H1 (cell line): ENCODE results near the gene EFEMP1. TPM values are rescaled to one million over a fixed set of nuclear protein-coding genes. Genes with fewer than 3 reads are reported as not detected.

Source experiments
- BACH1 ChIP-seq: IDR thresholded peaks from 2 replicates; pipeline ENCODE4 v1.6.1; 2012; ENCODE audit warnings: low read length, improper control_type of control experiment
- CTCF ChIP-seq, 3 experiments: IDR thresholded peaks; 1 replicate in 2 of 3; 2 replicates in 1 of 3; pipeline versions ENCODE4 v1.5.1 to v1.6.1; 2011; ENCODE audit warnings: low read length in 3 of 3, mild to moderate bottlenecking in 3 of 3, inconsistent platforms in 2 of 3, low read depth in 1 of 3, moderate library complexity in 1 of 3; ENCODE audit not compliant: insufficient read depth in 1 of 3; ENCODE audit errors: control extremely low read depth in 1 of 3
- HDAC6 ChIP-seq: IDR thresholded peaks from one replicate; pipeline ENCODE4 v1.7.1; 2012; ENCODE audit warnings: low read depth, mild to moderate bottlenecking, inconsistent platforms, low read length, moderate library complexity
- JUND ChIP-seq: IDR thresholded peaks from 2 replicates; pipeline ENCODE4 v1.6.1; 2011; ENCODE audit warnings: mild to moderate bottlenecking, improper control_type of control experiment, low read length
- KDM1A ChIP-seq: fragments of 200-600, 300-600 bp; sonication (generic); IDR thresholded peaks from 2 replicates; pipeline ENCODE4 v1.7.1; 2016; ENCODE audit warnings: mild to moderate bottlenecking, low read length, borderline replicate concordance
- RFX5 ChIP-seq: IDR thresholded peaks from 2 replicates; pipeline ENCODE4 v1.6.1; 2011; ENCODE audit warnings: low read depth, low read length, improper control_type of control experiment, borderline replicate concordance
- RXRA ChIP-seq: IDR thresholded peaks from 2 replicates; pipeline ENCODE4 v1.6.1; 2011; ENCODE audit warnings: low read depth, mild to moderate bottlenecking, low read length, moderate library complexity; ENCODE audit not compliant: insufficient read depth
- TEAD4 ChIP-seq: IDR thresholded peaks from 2 replicates; pipeline ENCODE4 v1.6.1; 2012; ENCODE audit warnings: low read depth, low read length, inconsistent platforms, mixed read lengths
- polyA plus RNA-seq, 7 experiments: library from polyadenylated mRNA; depleted of rRNA in 3 of 7; stranded (reverse) in 5 of 7; unstranded in 2 of 7; fragments of >200 nt in 5 of 7; fragments of 200-250 nt in 2 of 7; gene quantifications; 1 replicate in 5 of 7; 2 replicates in 1 of 7; 4 replicates in 1 of 7; pipeline versions ENCODE4 v1.2.1 to v1.2.3, GENCODE V29; 2011 to 2013; ENCODE audit warnings: missing spikeins in 2 of 7, mixed read lengths in 2 of 7
- total RNA-seq: library from RNA; stranded (reverse); fragmentation: NEBNext Ultra II Directional; extraction: Animal tissue kit (Norgen Biotek cat#: 25700); gene quantifications from 2 replicates; pipeline ENCODE4 v1.2.1, GENCODE V29; 2021

EFEMP1 gene
- total and polyA plus RNA-seq, 2 of the 8 experiments (the other 6 are each of a cell fraction or from before 2014, with no cell fraction given): 15.5 to 19.7 TPM

- TF ChIP-seq CTCF (IDR thresholded peaks at IDR 0.05; ENCODE audit: control extremely low read depth in 1 of 3, insufficient read depth in 1 of 3, low read depth in 1 of 3, low read length in 3 of 3) (no peak), RXRA (no peak), TEAD4 (no peak), KDM1A (no peak), HDAC6 (no peak), BACH1 (no peak), RFX5 (no peak), JUND (no peak)
Measured at GRCh38 chr2:55912926-55913325, 10.7 kb downstream of the EFEMP1 start (continued).
